Mesenchymal stem cell (in vitro differentiated cells and primary cell): ENCODE results near the gene GPR55.

Experiments used
- DNase-seq: peaks from one replicate; pipeline ENCODE4 v3.0.0-alpha.2; 2013
- H2AFZ ChIP-seq: one replicate; pipeline ENCODE4 v1.6.1; 2013; ENCODE audit warnings: low read depth, mild to moderate bottlenecking, control low read depth, inconsistent platforms, low read length, moderate library complexity
- H2AK5ac ChIP-seq: 2 replicates; pipeline ENCODE4 v1.6.1; 2013; ENCODE audit warnings: low read length, moderate library complexity, mild to moderate bottlenecking, inconsistent platforms; ENCODE audit not compliant: severe bottlenecking
- H2BK120ac ChIP-seq: one replicate; pipeline ENCODE4 v1.6.1; 2013; ENCODE audit warnings: low read depth, mild to moderate bottlenecking, inconsistent platforms, low read length, moderate library complexity
- H2BK12ac ChIP-seq, 2 experiments: one replicate each; pipeline ENCODE4 v1.6.1; 2013; ENCODE audit warnings: inconsistent platforms in 2 of 2, low read length in 2 of 2, mild to moderate bottlenecking in 2 of 2, moderate library complexity in 2 of 2, control low read depth in 1 of 2
- H2BK15ac ChIP-seq: one replicate; pipeline ENCODE4 v1.6.1; 2013; ENCODE audit warnings: mild to moderate bottlenecking, low read depth, inconsistent platforms; ENCODE audit not compliant: poor library complexity, severe bottlenecking
- H2BK5ac ChIP-seq: 2 replicates; pipeline ENCODE4 v1.6.1; 2013; ENCODE audit warnings: low read depth, mild to moderate bottlenecking, low read length, control low read depth, inconsistent platforms; ENCODE audit not compliant: poor library complexity, severe bottlenecking
- H3K14ac ChIP-seq, 2 experiments: one replicate each; pipeline ENCODE4 v1.6.1; 2013; ENCODE audit warnings: inconsistent platforms in 2 of 2, low read length in 2 of 2, control low read depth in 1 of 2, mild to moderate bottlenecking in 1 of 2, moderate library complexity in 1 of 2
- H3K18ac ChIP-seq, 2 experiments: one replicate each; pipeline ENCODE4 v1.6.1; 2013; ENCODE audit warnings: inconsistent platforms in 2 of 2, low read length in 2 of 2, control low read depth in 1 of 2, low read depth in 1 of 2, mild to moderate bottlenecking in 1 of 2
- H3K23ac ChIP-seq, 2 experiments: one replicate each; pipeline ENCODE4 v1.6.1; 2013; ENCODE audit warnings: inconsistent platforms in 2 of 2, low read length in 2 of 2, mild to moderate bottlenecking in 2 of 2, moderate library complexity in 2 of 2, control low read depth in 1 of 2
- H3K27ac ChIP-seq: 2 replicates; pipeline ENCODE4 v1.5.1; 2013; ENCODE audit warnings: mild to moderate bottlenecking, moderate library complexity, low read length, control low read depth, inconsistent platforms; ENCODE audit not compliant: poor library complexity, severe bottlenecking
- H3K27me3 ChIP-seq, 2 experiments: 2 replicates each; pipeline versions ENCODE4 v1.6.1 to v1.7.0; 2013; ENCODE audit warnings: low read length in 2 of 2, mild to moderate bottlenecking in 2 of 2, moderate library complexity in 2 of 2, control low read depth in 1 of 2, inconsistent platforms in 1 of 2; ENCODE audit not compliant: control insufficient read depth in 1 of 2, insufficient read depth in 1 of 2
- H3K36me3 ChIP-seq, 2 experiments: 2 replicates each; pipeline versions ENCODE4 v1.6.1 to v1.7.0; 2013; ENCODE audit warnings: low read length in 2 of 2, control low read depth in 1 of 2, inconsistent platforms in 1 of 2, low read depth in 1 of 2, mild to moderate bottlenecking in 1 of 2; ENCODE audit not compliant: insufficient read depth in 2 of 2, control insufficient read depth in 1 of 2
- H3K4ac ChIP-seq, 2 experiments: one replicate each; pipeline ENCODE4 v1.6.1; 2013; ENCODE audit warnings: inconsistent platforms in 2 of 2, low read length in 2 of 2, mild to moderate bottlenecking in 2 of 2, moderate library complexity in 2 of 2, control low read depth in 1 of 2, low read depth in 1 of 2
- H3K4me1 ChIP-seq: 2 replicates; pipeline ENCODE4 v1.6.1; 2013; ENCODE audit warnings: low read depth, low read length, control low read depth; ENCODE audit not compliant: control insufficient read depth, insufficient read depth
- H3K4me2 ChIP-seq: 2 replicates; pipeline ENCODE4 v1.6.1; 2013; ENCODE audit warnings: low read length, mild to moderate bottlenecking, inconsistent platforms; ENCODE audit not compliant: poor library complexity, severe bottlenecking
- H3K4me3 ChIP-seq, 2 experiments: 2 replicates each; pipeline versions ENCODE4 v1.5.1 to v1.7.0; 2013; ENCODE audit warnings: low read length in 2 of 2, mild to moderate bottlenecking in 2 of 2, control low read depth in 1 of 2, low read depth in 1 of 2; ENCODE audit not compliant: insufficient read depth in 1 of 2
- H3K79me1 ChIP-seq: replicated peaks from 2 replicates; pipeline ENCODE4 v1.6.1; 2013; ENCODE audit warnings: mild to moderate bottlenecking, control low read depth, low read length, inconsistent platforms; ENCODE audit not compliant: poor library complexity, severe bottlenecking
- H3K9ac ChIP-seq: 2 replicates; pipeline ENCODE4 v1.7.0; 2013; ENCODE audit warnings: mild to moderate bottlenecking, low read length, moderate library complexity
- H3K9me3 ChIP-seq: 2 replicates; pipeline ENCODE4 v1.7.0; 2013; ENCODE audit warnings: mild to moderate bottlenecking, low read length; ENCODE audit not compliant: control insufficient read depth
- H4K8ac ChIP-seq: one replicate; pipeline ENCODE4 v1.6.1; 2013; ENCODE audit warnings: inconsistent platforms, mild to moderate bottlenecking, low read length, moderate library complexity
- H4K91ac ChIP-seq: one replicate; pipeline ENCODE4 v1.6.1; 2013; ENCODE audit warnings: mild to moderate bottlenecking, low read length, inconsistent platforms
- WGBS: methylation state at CpG from one replicate; pipeline ENCODE4 v1.1.7; 2013; ENCODE audit warnings: mixed read lengths; 5-methylcytosine and 5-hydroxymethylcytosine counted together

GPR55 gene

GRCh38 chr2:230868161-230868946 is 56.7 kb downstream of the GPR55 start:
- Histone ChIP-seq H2BK120ac (no peak overlapping the region), H3K9ac (no peak overlapping the region)

GRCh38 chr2:230866756-230867523 is 58.1 kb downstream of the GPR55 start:
- H3K4ac ChIP-seq = peak overlapping the region in 1 of 2 experiments; percentile 13
- DNase-seq = peak; percentile 26
- peak overlapping the region; percentile 3 for H2BK5ac ChIP-seq
- H2BK15ac ChIP-seq = no peak overlapping the region
- H3K36me3 ChIP-seq = peaks cover 0 to 12% of the 10 kb centered on the region in 2 experiments
- H4K91ac ChIP-seq = no peak overlapping the region
- peak overlapping the region; percentile 76 for H2AK5ac ChIP-seq
- no peak overlapping the region for H3K14ac ChIP-seq
- peak overlapping the region in 1 of 2 experiments; percentile 37 for H3K4me3 ChIP-seq
- peaks cover 10 to 25% of the 10 kb centered on the region in 2 experiments for H3K27me3 ChIP-seq
- no peak overlapping the region for H3K9ac ChIP-seq
- H2BK120ac ChIP-seq = no peak overlapping the region
- H3K79me1 ChIP-seq = no peaks in the 10 kb centered on the region
- no peak overlapping the region for H2BK12ac ChIP-seq
- peak overlapping the region; percentile 96 for H3K27ac ChIP-seq
- H4K8ac ChIP-seq = no peak overlapping the region
- H3K9me3 ChIP-seq = no peaks in the 10 kb centered on the region
- H3K18ac ChIP-seq = no peak overlapping the region
- no peak overlapping the region for H3K23ac ChIP-seq
- peak overlapping the region; percentile 69 for H3K4me2 ChIP-seq
- H3K4me1 ChIP-seq = peaks cover 65% of the 10 kb centered on the region
- no peak overlapping the region for H2AFZ ChIP-seq
- 54% methylated on average over 12 of the region's 13 CpGs for WGBS

More at GRCh38 chr2:230868161-230868946, 56.7 kb downstream of the GPR55 start:
- Histone ChIP-seq H2BK5ac (peak overlapping the region; percentile 69), H3K27ac (peak overlapping the region; percentile 96), H4K8ac (peak overlapping the region; percentile 79), H3K4me2 (peak overlapping the region; percentile 18), H3K79me1 (peaks cover 4% of the 10 kb centered on the region), H3K4me1 (peaks cover 76% of the 10 kb centered on the region), H3K4ac (peak overlapping the region in 1 of 2 experiments; percentile 8), H2BK15ac (peak overlapping the region; percentile 37), H2AFZ (no peak overlapping the region), H2BK12ac (peak overlapping the region; percentile 1 to 9), H3K14ac (no peak overlapping the region), H3K27me3 (peaks cover under 1 to 11% of the 10 kb centered on the region in 2 experiments), H3K36me3 (peaks cover 0 to 20% of the 10 kb centered on the region in 2 experiments), H2AK5ac (peak overlapping the region; percentile 97), H3K23ac (no peak overlapping the region), H3K9me3 (no peaks in the 10 kb centered on the region), H4K91ac (peak overlapping the region; percentile 80), H3K4me3 (no peak overlapping the region), H3K18ac (peak overlapping the region; percentile 60 to 76)
- DNase-seq = peak; percentile 23
- WGBS = 27% methylated on average over 12 of the region's 15 CpGs

- H3K27me3 ChIP-seq = peaks cover 19 to 34% of the 10 kb centered on the region in 2 experiments
- peaks cover 0 to 5% of the 10 kb centered on the region in 2 experiments for H3K36me3 ChIP-seq
- H3K9ac ChIP-seq = no peak overlapping the region
- peak overlapping the region in 1 of 2 experiments; percentile 39 for H3K14ac ChIP-seq
- H2BK12ac ChIP-seq = peak overlapping the region in 1 of 2 experiments; percentile 64
- H3K18ac ChIP-seq = peak overlapping the region; percentile 74 to 75
- H4K8ac ChIP-seq = peak overlapping the region; percentile 75
- WGBS = 7% methylated on average over 29 of the region's 35 CpGs
- H2AK5ac ChIP-seq = peak overlapping the region; percentile 3
- peak overlapping the region in 1 of 2 experiments; percentile 80 for H3K4ac ChIP-seq
- no peak overlapping the region for H2BK5ac ChIP-seq
- H2AFZ ChIP-seq = peak overlapping the region; percentile 51
- peak overlapping the region; percentile 96 for H3K27ac ChIP-seq
- no peak overlapping the region for H3K23ac ChIP-seq
- H3K4me1 ChIP-seq = peaks cover 57% of the 10 kb centered on the region
- H3K4me2 ChIP-seq = peak overlapping the region; percentile 69
- H3K4me3 ChIP-seq = peak overlapping the region; percentile 80 to 93
- H3K9me3 ChIP-seq = no peaks in the 10 kb centered on the region
- H2BK120ac ChIP-seq = no peak overlapping the region
- no peaks in the 10 kb centered on the region for H3K79me1 ChIP-seq
- peak; percentile 63 for DNase-seq
- peak overlapping the region; percentile 31 for H4K91ac ChIP-seq
- H2BK15ac ChIP-seq = peak overlapping the region; percentile 87
Measured at GRCh38 chr2:230865766-230866755, 59.0 kb downstream of the GPR55 start.
